Measurements from ENCODE around the gene PFDN1. TPM values are rescaled to one million over a fixed set of nuclear protein-coding genes. Genes with fewer than 3 reads are reported as not detected.

The PFDN1 gene
- polyA plus RNA-seq, 6 donors from 2014 or later: 110 to 269 (median 140) TPM

Other genes starting within 250 kb of the PFDN1 start
- gene PURA, start 189.0 kb downstream of the PFDN1 start, polyA plus RNA-seq (ENCODE audit: low read depth in 6 of 6): 1 to 10 TPM; 1.3 to 3.3 (median 2.5) TPM
- gene IGIP, start 177.2 kb downstream of the PFDN1 start, polyA plus RNA-seq (ENCODE audit: low read depth in 6 of 6): under 1 TPM in 5 of 6 donors, not detected in 1; 0.09 to 0.46 (median 0.18) TPM
- 10 to 100 TPM in 5 of 6 donors, 1 to 10 TPM in 1; 5.4 to 20.6 (median 12.6) TPM for gene CYSTM1, start 127.9 kb downstream of the PFDN1 start, polyA plus RNA-seq (ENCODE audit: low read depth in 6 of 6)
- gene HBEGF, start 43.5 kb upstream of the PFDN1 start, polyA plus RNA-seq (ENCODE audit: low read depth in 6 of 6): under 1 TPM in 1 of 6 donors, not detected in 5; 0.19 TPM
- not detected for gene SLC4A9, start 57.1 kb upstream of the PFDN1 start, polyA plus RNA-seq (ENCODE audit: low read depth in 6 of 6)
- 10 to 100 TPM; 53.3 to 88.7 (median 62.5) TPM for gene ANKHD1, start 98.7 kb upstream of the PFDN1 start, polyA plus RNA-seq (ENCODE audit: low read depth in 6 of 6)
- gene EIF4EBP3, start 244.6 kb upstream of the PFDN1 start, polyA plus RNA-seq (ENCODE audit: low read depth in 6 of 6): 10 to 100 TPM; 44.5 to 90.3 (median 63.1) TPM

All from naive B cell (primary cell).